ENCODE results near the gene USP10. TPM values are rescaled to one million over a fixed set of nuclear protein-coding genes. Genes with fewer than 3 reads are reported as not detected.

The USP10 gene
- polyA plus RNA-seq, 6 donors from 2014 or later, result 69.4 to 103 (median 96.4) TPM

GRCh38 chr16:84820305-84820684 lies 120.5 kb downstream of the USP10 start:
- H3K27ac Mint-ChIP-seq, result no peak overlapping the region
- peaks cover 0 to 8% (median 2%) of the 10 kb centered on the region in 7 donors for H3K9me3 Mint-ChIP-seq
- peak overlapping the region; percentile 29 to 80 (median 74) for H3K4me3 Mint-ChIP-seq
- no peak for DNase-seq
- ATAC-seq (ENCODE audit: low read depth in 2 of 2), result no peak
- H3K4me1 Mint-ChIP-seq, result peaks cover 9 to 11% (median 9%) of the 10 kb centered on the region in 3 donors
- peaks cover 0 to 8% of the 10 kb centered on the region in 2 donors for H3K36me3 Mint-ChIP-seq
- peaks cover 34 to 68% (median 50%) of the 10 kb centered on the region in 3 donors for H3K27me3 Mint-ChIP-seq

GRCh38 chr16:84820771-84821170 lies 121.0 kb downstream of the USP10 start:
- Mint-ChIP-seq H3K4me3 (peak overlapping the region in 2 of 8 donors; percentile 29 to 76), H3K27me3 (peaks cover 34 to 65% (median 51%) of the 10 kb centered on the region in 3 donors), H3K27ac (no peak overlapping the region), H3K9me3 (peaks cover 0 to 8% (median 2%) of the 10 kb centered on the region in 7 donors), H3K36me3 (peaks cover 0 to 8% of the 10 kb centered on the region in 2 donors), H3K4me1 (peaks cover 9 to 11% (median 9%) of the 10 kb centered on the region in 3 donors)
- DNase-seq (no peak), ATAC-seq (ENCODE audit: low read depth in 2 of 2) (no peak)

- Mint-ChIP-seq H3K27me3 (peaks cover 34 to 61% (median 51%) of the 10 kb centered on the region in 3 donors), H3K9me3 (peaks cover 0 to 8% (median 2%) of the 10 kb centered on the region in 7 donors), H3K36me3 (peaks cover 0 to 8% of the 10 kb centered on the region in 2 donors), H3K4me1 (peaks cover 9 to 11% (median 9%) of the 10 kb centered on the region in 3 donors), H3K27ac (no peak overlapping the region), H3K4me3 (no peak overlapping the region)
- DNase-seq (no peak), ATAC-seq (ENCODE audit: low read depth in 2 of 2) (no peak)
Observed at GRCh38 chr16:84821179-84821578, 121.4 kb downstream of the USP10 start.

GRCh38 chr16:84821728-84822689 lies 122.2 kb downstream of the USP10 start:
- peaks cover 9 to 11% (median 9%) of the 10 kb centered on the region in 3 donors for H3K4me1 Mint-ChIP-seq
- DNase-seq, result no peak
- H3K27me3 Mint-ChIP-seq, result peaks cover 31 to 60% (median 51%) of the 10 kb centered on the region in 3 donors
- peak overlapping the region in 2 of 6 donors; percentile 53 to 82 for H3K27ac Mint-ChIP-seq
- no peak for ATAC-seq (ENCODE audit: low read depth in 2 of 2)
- H3K9me3 Mint-ChIP-seq, result peaks cover 0 to 8% (median 2%) of the 10 kb centered on the region in 7 donors
- peaks cover 0 to 8% of the 10 kb centered on the region in 2 donors for H3K36me3 Mint-ChIP-seq
- H3K4me3 Mint-ChIP-seq, result no peak overlapping the region

- DNase-seq (no peak), ATAC-seq (ENCODE audit: low read depth in 2 of 2) (no peak)
- H3K27me3 Mint-ChIP-seq, result peaks cover 29 to 60% (median 51%) of the 10 kb centered on the region in 3 donors
- peaks cover 9 to 11% (median 9%) of the 10 kb centered on the region in 3 donors for H3K4me1 Mint-ChIP-seq
- peaks cover 0 to 8% of the 10 kb centered on the region in 2 donors for H3K36me3 Mint-ChIP-seq
- peaks cover 0 to 8% (median 2%) of the 10 kb centered on the region in 7 donors for H3K9me3 Mint-ChIP-seq
- no peak overlapping the region for H3K4me3 Mint-ChIP-seq
- H3K27ac Mint-ChIP-seq, result no peak overlapping the region
Observed at GRCh38 chr16:84822990-84823389, 123.2 kb downstream of the USP10 start.

- peaks cover 29 to 60% (median 51%) of the 10 kb centered on the region in 3 donors for H3K27me3 Mint-ChIP-seq
- DNase-seq, result no peak
- peaks cover 0 to 8% of the 10 kb centered on the region in 2 donors for H3K36me3 Mint-ChIP-seq
- H3K9me3 Mint-ChIP-seq, result peaks cover 0 to 8% (median 2%) of the 10 kb centered on the region in 7 donors
- H3K4me1 Mint-ChIP-seq, result peaks cover 9 to 11% (median 9%) of the 10 kb centered on the region in 3 donors
- no peak for ATAC-seq (ENCODE audit: low read depth in 2 of 2)
- no peak overlapping the region for H3K4me3 Mint-ChIP-seq
- H3K27ac Mint-ChIP-seq, result no peak overlapping the region
Observed at GRCh38 chr16:84823484-84823883, 123.7 kb downstream of the USP10 start.

- Mint-ChIP-seq H3K27ac (no peak overlapping the region), H3K9me3 (peaks cover 0 to 8% (median 2%) of the 10 kb centered on the region in 7 donors), H3K4me3 (no peak overlapping the region), H3K27me3 (peaks cover 29 to 55% (median 51%) of the 10 kb centered on the region in 3 donors), H3K36me3 (peaks cover 0 to 8% of the 10 kb centered on the region in 2 donors), H3K4me1 (peaks cover 9 to 11% (median 9%) of the 10 kb centered on the region in 3 donors)
- ATAC-seq (ENCODE audit: low read depth in 2 of 2), result no peak
- DNase-seq, result no peak
Observed at GRCh38 chr16:84823926-84824325, 124.1 kb downstream of the USP10 start.

GRCh38 chr16:84825896-84826557 lies 126.2 kb downstream of the USP10 start:
- H3K27ac Mint-ChIP-seq, result no peak overlapping the region
- no peaks in the 10 kb centered on the region for H3K4me1 Mint-ChIP-seq
- peaks cover 0 to 8% of the 10 kb centered on the region in 2 donors for H3K36me3 Mint-ChIP-seq
- no peak for ATAC-seq (ENCODE audit: low read depth in 2 of 2)
- H3K9me3 Mint-ChIP-seq, result peaks cover 0 to 8% (median 0%) of the 10 kb centered on the region in 7 donors
- peaks cover 21 to 43% (median 38%) of the 10 kb centered on the region in 3 donors for H3K27me3 Mint-ChIP-seq
- DNase-seq, result no peak
- no peak overlapping the region for H3K4me3 Mint-ChIP-seq

- ATAC-seq (ENCODE audit: low read depth in 2 of 2) (no peak), DNase-seq (no peak)
- Mint-ChIP-seq H3K9me3 (peaks cover 0 to 8% (median 0%) of the 10 kb centered on the region in 7 donors), H3K4me3 (no peak overlapping the region), H3K36me3 (peaks cover 0 to 8% of the 10 kb centered on the region in 2 donors), H3K27ac (no peak overlapping the region), H3K27me3 (peaks cover 17 to 38% (median 33%) of the 10 kb centered on the region in 3 donors), H3K4me1 (no peaks in the 10 kb centered on the region)
Observed at GRCh38 chr16:84826558-84826941, 126.8 kb downstream of the USP10 start.

- Mint-ChIP-seq H3K36me3 (peaks cover 0 to 8% of the 10 kb centered on the region in 2 donors), H3K9me3 (peaks cover 0 to 8% (median 0%) of the 10 kb centered on the region in 7 donors), H3K27me3 (peaks cover 15 to 36% (median 27%) of the 10 kb centered on the region in 3 donors), H3K4me3 (no peak overlapping the region), H3K4me1 (no peaks in the 10 kb centered on the region), H3K27ac (no peak overlapping the region)
- no peak for ATAC-seq (ENCODE audit: low read depth in 2 of 2)
- no peak for DNase-seq
Observed at GRCh38 chr16:84827131-84827574, 127.4 kb downstream of the USP10 start.

- Mint-ChIP-seq H3K4me1 (no peaks in the 10 kb centered on the region), H3K27me3 (peaks cover 10 to 35% (median 19%) of the 10 kb centered on the region in 3 donors), H3K4me3 (no peak overlapping the region), H3K36me3 (peaks cover 0 to 2% of the 10 kb centered on the region in 2 donors), H3K9me3 (peaks cover 0 to 5% (median 0%) of the 10 kb centered on the region in 7 donors), H3K27ac (no peak overlapping the region)
- no peak for ATAC-seq (ENCODE audit: low read depth in 2 of 2)
- no peak for DNase-seq
Observed at GRCh38 chr16:84827897-84828296, 128.1 kb downstream of the USP10 start.

GRCh38 chr16:84828322-84828721 lies 128.5 kb downstream of the USP10 start:
- Mint-ChIP-seq H3K4me3 (no peak overlapping the region), H3K27me3 (peaks cover 11 to 34% (median 15%) of the 10 kb centered on the region in 3 donors), H3K36me3 (no peaks in the 10 kb centered on the region), H3K9me3 (peaks cover 0 to 1% (median 0%) of the 10 kb centered on the region in 7 donors), H3K4me1 (no peaks in the 10 kb centered on the region), H3K27ac (no peak overlapping the region)
- no peak for ATAC-seq (ENCODE audit: low read depth in 2 of 2)
- DNase-seq, result no peak

All from naive B cell (primary cell).